Stomach (tissue), 4 donors: ENCODE measurements around the gene LANCL1.

ENCODE experiments used
- CTCF ChIP-seq, 7 experiments: fragments of 450-650 bp in 4 of 7; fragments of 200-600 bp in 3 of 7; sonication (generic) in 3 of 7; IDR thresholded peaks; one replicate each; pipeline ENCODE4 v1.5.1; 2016 to 2019; ENCODE audit warnings: antibody characterized with exemption in 7 of 7, control low read depth in 2 of 7, mild to moderate bottlenecking in 1 of 7
- POLR2AphosphoS5 ChIP-seq, 3 donors: sonication (generic); formaldehyde crosslinking; IDR thresholded peaks; one replicate each; pipeline ENCODE4 v1.6.1; 2016; ENCODE audit warnings: antibody characterized with exemption in 3 of 3

GRCh38 chr2:210387074-210387473 is 89.5 kb downstream of the LANCL1 start:
- TF ChIP-seq POLR2AphosphoS5 (IDR thresholded peaks at IDR 0.05) = no peak
- TF ChIP-seq CTCF (IDR thresholded peaks at IDR 0.05) = no peak
